ENCODE measurements around the gene LMTK3. TPM values are rescaled to one million over a fixed set of nuclear protein-coding genes. Genes with fewer than 3 reads are reported as not detected.

LMTK3 gene
- polyA plus RNA-seq, 1 of the 3 experiments (the other 2 are of a cell fraction): 3.2 TPM

DNA sequence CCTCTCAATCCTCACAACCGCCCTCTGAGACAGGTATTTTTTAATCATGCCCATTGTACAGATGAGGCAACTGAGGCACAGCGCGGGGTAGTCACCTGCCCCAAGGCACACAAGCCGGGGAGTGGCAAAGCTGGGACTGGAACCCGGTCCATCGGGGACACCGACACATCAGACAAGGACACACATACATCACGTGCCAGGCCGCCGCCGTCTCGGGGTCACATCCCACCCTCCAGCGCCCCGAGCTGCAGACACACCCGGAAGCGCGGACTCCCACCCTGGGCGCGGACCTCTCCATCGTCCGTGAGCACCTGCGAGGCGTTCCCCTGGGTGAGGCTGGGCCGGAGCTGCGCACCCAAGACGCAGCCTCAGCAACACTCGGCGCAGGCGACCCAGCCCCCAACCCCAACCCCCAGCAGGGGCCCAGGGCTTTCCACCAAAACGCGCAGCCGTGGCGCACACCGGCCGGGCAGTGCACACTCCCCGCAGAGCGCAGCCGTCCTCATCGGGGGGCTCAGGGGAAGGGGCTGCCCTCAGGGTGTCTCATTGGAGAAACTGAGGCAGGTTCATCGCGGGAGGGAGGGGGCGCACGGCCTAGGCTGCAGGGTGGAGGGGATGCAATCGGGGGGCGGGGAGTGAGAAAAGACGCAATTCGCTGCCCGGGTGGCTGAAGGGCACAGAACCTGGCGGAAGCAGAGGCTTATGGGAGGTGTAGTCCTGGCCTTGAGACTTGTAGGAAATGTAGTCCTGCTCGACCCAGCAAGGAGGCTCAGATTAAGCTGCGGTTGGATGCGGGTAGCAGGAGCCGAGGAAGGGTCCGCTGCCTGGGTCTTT lies 1.9 kb upstream of the LMTK3 start:
- H3K4me3 ChIP-seq (ENCODE audit: low read depth in 2 of 2, low read length in 1 of 2): peak overlapping the region; percentile 58 to 72
- no peaks in the 10 kb centered on the region for H3K9me3 ChIP-seq
- H3K4me1 ChIP-seq (ENCODE audit: control insufficient read depth in 1 of 2, insufficient read depth in 2 of 2, low read depth in 1 of 2, low read length in 1 of 2): peaks cover 0 to 22% of the 10 kb centered on the region in 2 experiments; a peak in 1 of 4 replicates
- H3K79me2 ChIP-seq (ENCODE audit: insufficient read depth): no peaks in the 10 kb centered on the region
- CTCF ChIA-PET: interaction anchor here (0.6 to 1.1 kb wide), 4 partner anchors 19 to 76 kb away, joined by 3 to 4 read pairs (median 4); no protein-coding TSS in a partner anchor
- under 1% methylated on average over 35 of the region's 54 CpGs for WGBS (ENCODE audit: low lambda C conversion rate)
- H2AFZ ChIP-seq (ENCODE audit: low read depth): peak overlapping the region; percentile 61; the same call in 1 of the 2 replicates
- POLR2A ChIA-PET: interaction anchor here (1.0 to 1.7 kb wide), 2 partner anchors 17 to 106 kb away, joined by 3 to 4 read pairs; partner anchors contain the start of genes RPL18 and SPHK2
- H4K20me1 ChIP-seq (ENCODE audit: insufficient read depth): no peaks in the 10 kb centered on the region
- H3K27ac ChIP-seq (ENCODE audit: low read depth in 2 of 2, low read length in 1 of 2): peak overlapping the region in 1 of 2 experiments; percentile 85; a peak in 2 of 4 replicates
- H3K9me2 ChIP-seq: no peaks in the 10 kb centered on the region
- peak overlapping the region; percentile 88 for H3K4me2 ChIP-seq
- no peak overlapping the region for H3K9ac ChIP-seq
- H3K27me3 ChIP-seq (ENCODE audit: insufficient read depth): no peaks in the 10 kb centered on the region
- H3K36me3 ChIP-seq (replicated peaks in 1 of 2; ENCODE audit: control insufficient read depth in 1 of 2, insufficient read depth in 2 of 2, low read length in 1 of 2): no peaks in the 10 kb centered on the region
- TF ChIP-seq CHD2 (IDR thresholded peaks at IDR 0.05; ENCODE audit: low read length, partially characterized antibody): peak; percentile 87
- peak; percentile 82 for TF ChIP-seq ELF1 (IDR thresholded peaks at IDR 0.05)
- no peak for TF ChIP-seq GATA2 (CRISPR knock-in tag; IDR thresholded peaks at IDR 0.05)
- TF ChIP-seq FOXM1 (IDR thresholded peaks at IDR 0.05; ENCODE audit: low read depth): no peak
- peak; percentile 51; the same call in 1 of the 2 replicates for TF ChIP-seq NRF1 (IDR thresholded peaks at IDR 0.05; ENCODE audit: low read depth, low read length)
- TF ChIP-seq, protein P1, sequence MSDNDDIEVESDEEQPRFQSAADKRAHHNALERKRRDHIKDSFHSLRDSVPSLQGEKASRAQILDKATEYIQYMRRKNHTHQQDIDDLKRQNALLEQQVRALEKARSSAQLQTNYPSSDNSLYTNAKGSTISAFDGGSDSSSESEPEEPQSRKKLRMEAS (IDR thresholded peaks at IDR 0.05; ENCODE audit: low read depth): 0 out of 2 replicates have a peak, but pooled peaks have one; percentile 0
- TF ChIP-seq, protein P2, sequence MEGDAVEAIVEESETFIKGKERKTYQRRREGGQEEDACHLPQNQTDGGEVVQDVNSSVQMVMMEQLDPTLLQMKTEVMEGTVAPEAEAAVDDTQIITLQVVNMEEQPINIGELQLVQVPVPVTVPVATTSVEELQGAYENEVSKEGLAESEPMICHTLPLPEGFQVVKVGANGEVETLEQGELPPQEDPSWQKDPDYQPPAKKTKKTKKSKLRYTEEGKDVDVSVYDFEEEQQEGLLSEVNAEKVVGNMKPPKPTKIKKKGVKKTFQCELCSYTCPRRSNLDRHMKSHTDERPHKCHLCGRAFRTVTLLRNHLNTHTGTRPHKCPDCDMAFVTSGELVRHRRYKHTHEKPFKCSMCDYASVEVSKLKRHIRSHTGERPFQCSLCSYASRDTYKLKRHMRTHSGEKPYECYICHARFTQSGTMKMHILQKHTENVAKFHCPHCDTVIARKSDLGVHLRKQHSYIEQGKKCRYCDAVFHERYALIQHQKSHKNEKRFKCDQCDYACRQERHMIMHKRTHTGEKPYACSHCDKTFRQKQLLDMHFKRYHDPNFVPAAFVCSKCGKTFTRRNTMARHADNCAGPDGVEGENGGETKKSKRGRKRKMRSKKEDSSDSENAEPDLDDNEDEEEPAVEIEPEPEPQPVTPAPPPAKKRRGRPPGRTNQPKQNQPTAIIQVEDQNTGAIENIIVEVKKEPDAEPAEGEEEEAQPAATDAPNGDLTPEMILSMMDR (IDR thresholded peaks at IDR 0.05): no peak
- TF ChIP-seq RCOR1 (IDR thresholded peaks at IDR 0.05; ENCODE audit: low read length): peak; percentile 67
- no peak for TF ChIP-seq EZH2phosphoT487 (IDR thresholded peaks at IDR 0.05; ENCODE audit: borderline replicate concordance, low read depth)
- no peak for TF ChIP-seq YY1 (IDR thresholded peaks at IDR 0.05; ENCODE audit: low read depth)
- TF ChIP-seq FOXJ3 (CRISPR knock-in tag; IDR thresholded peaks at IDR 0.05): 0 out of 2 replicates have a peak, but pooled peaks have one; percentile 26
- TF ChIP-seq MXI1 (IDR thresholded peaks at IDR 0.05; ENCODE audit: low read depth, low read length): 0 out of 2 replicates have a peak, but pooled peaks have one; percentile 12
- peak; percentile 65; the same call in 1 of the 2 replicates for TF ChIP-seq GABPA (IDR thresholded peaks at IDR 0.05; ENCODE audit: low read depth)
- peak; percentile 86 for DNase-seq
- H3F3A ChIP-seq (replicated peaks; ENCODE audit: insufficient read depth): peaks cover 11% of the 10 kb centered on the region

All from SK-N-SH (cell line).